Erythroblast (primary cell): Measurements from ENCODE around the gene ATG16L1.
"Not testable (repeated sequence)": the region's sequence is repeated elsewhere in the genome, so short reads cannot be mapped to it uniquely, and the experiment has no call there.

Experiments used
- DNase-seq, 2 experiments: peaks; one replicate each; lab custom pipeline; 2025; lab: John Stamatoyannopoulos, UW
- GATA1 ChIP-seq: IDR thresholded peaks from 2 replicates; pipeline ENCODE4 v1.6.1; 2011; ENCODE audit warnings: low read depth, mild to moderate bottlenecking, control low read depth, low read length, moderate library complexity
- POLR2A ChIP-seq: IDR thresholded peaks from 2 replicates; pipeline ENCODE4 v1.6.1; 2011; ENCODE audit warnings: mild to moderate bottlenecking, low read length

Gene ATG16L1

DNA sequence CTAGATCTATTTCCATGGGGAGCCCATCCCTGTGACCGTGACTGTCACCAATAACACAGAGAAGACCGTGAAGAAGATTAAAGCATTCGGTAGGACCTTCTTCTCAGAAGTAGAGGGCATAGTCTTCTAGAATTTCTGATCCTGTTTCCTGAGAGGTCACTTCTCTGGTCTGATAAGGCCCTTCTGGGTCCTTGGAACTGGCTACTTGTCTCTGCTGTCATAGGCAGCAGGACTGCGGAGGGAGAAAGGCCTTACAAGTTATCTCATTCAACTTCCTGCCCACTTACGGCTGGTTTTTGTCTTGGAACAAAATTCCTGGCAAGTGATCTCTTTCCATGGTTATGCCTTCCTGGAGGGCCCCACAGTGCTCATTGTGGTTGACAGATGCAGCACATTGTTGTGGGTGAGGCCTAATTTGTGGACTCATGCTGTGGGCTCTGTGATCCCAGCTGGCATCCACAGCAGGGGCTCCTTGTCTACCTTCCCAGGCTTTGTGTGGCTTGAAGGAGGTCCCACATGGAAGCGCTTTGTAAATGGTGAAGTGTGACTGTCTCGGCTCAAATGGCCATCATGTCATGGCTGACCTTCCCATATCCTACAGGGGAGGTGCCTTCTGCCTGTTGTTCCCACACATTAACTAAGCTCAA, 78.1 kb downstream of the ATG16L1 start:
- DNase-seq: no peak
- TF ChIP-seq GATA1: no peak
- TF ChIP-seq POLR2A: no peak

GRCh38 chr2:233331536-233331935, 80.1 kb downstream of the ATG16L1 start:
- DNase-seq: no peak

GRCh38 chr2:233332125-233332524, 80.7 kb downstream of the ATG16L1 start:
- TF ChIP-seq GATA1: no peak
- no peak for TF ChIP-seq POLR2A
- no peak for DNase-seq

More at GRCh38 chr2:233331536-233331935, 80.1 kb downstream of the ATG16L1 start:
- no peak for TF ChIP-seq POLR2A
- no peak for TF ChIP-seq GATA1

DNA sequence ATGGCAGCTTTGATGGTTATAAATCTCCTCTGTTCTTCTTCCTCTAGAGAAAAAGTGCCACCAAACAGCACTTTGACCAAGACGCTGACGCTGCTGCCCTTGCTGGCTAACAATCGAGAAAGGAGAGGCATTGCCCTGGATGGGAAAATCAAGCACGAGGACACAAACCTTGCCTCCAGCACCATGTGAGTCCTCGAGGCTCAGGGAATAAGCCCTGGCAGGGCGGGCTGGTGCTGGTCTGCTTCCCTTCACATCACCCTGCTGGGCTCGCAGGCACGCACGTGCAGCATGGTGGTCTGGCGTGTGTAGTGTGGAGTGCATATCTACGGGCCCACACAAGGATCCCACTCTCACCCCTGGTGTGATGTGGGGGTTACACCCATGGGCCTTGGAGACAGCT, 83.4 kb downstream of the ATG16L1 start:
- DNase-seq: no peak
- no peak for TF ChIP-seq POLR2A
- no peak for TF ChIP-seq GATA1

GRCh38 chr2:233336091-233336490, 84.6 kb downstream of the ATG16L1 start:
- DNase-seq: not testable (repeated sequence)

DNA sequence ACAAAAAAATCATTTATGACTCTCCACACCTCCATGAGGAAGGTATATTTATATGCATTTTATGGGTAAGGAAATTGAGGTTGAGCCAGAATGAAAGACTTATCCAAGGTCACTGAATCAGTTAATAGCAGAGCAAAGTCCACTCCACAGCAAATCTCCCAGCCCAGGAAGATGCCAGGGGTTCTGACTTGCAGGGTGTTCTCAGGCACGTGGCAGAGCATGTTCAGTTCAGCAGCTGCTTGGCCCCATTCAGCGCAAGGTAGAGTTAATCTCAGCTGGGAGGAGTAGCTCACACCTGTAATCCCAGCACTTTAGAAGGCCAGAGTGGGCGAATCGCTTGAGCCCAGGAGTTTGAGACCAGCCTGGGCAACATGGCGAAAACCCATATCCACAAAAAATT, 85.1 kb downstream of the ATG16L1 start:
- no peak for DNase-seq
- TF ChIP-seq GATA1 (no peak), POLR2A (no peak)

DNA sequence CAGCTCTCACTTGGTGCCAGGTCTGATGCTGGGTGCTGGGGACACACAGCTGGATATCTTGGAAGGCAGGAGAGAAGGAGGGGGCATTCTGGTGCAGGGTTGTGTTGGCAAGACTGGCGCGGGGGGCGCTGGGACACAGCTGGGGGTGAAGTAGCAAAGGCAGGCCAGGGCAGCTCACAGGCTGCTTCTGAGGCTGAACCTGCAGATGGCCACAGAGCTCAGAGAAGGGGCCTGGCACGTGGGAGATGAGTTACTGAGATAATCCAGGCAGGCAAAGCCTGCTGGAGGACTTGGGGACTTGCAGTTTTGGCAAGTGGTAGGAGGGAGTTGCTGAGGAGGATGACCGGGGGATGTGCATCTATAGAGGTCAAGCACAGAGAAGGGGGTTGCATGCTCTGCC, 86.6 kb downstream of the ATG16L1 start:
- TF ChIP-seq POLR2A (no peak), GATA1 (no peak)
- DNase-seq: peak in 1 of 2 experiments; percentile 14

DNA sequence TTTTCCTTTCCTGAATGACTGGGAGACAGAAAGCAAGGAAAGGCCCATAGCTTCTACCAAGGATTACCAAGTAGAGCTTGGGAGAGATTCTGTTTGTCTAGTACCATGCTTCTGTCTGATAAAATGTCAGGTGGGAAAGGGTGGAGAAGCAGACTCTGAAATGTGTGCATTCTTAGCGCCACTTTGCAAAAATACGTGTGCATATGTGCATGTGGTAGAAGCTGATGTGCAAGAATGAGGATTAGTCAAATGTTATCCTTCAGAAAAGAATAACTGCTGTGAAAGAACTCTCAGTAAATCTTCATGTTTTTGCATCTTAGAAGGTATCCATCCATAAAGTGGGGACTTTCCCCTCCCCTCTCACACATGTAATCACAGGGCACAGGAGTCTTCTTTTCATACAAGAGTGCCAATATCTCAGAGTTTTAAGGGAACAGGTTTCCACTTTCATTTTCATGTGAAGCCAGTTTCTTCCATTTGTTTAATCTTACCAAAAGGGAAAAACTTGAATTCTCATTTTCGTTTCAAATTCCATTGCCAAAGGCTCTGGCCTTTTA, 87.4 kb downstream of the ATG16L1 start:
- TF ChIP-seq GATA1 (no peak), POLR2A (no peak)
- DNase-seq: no peak

GRCh38 chr2:233339427-233339826, 88.0 kb downstream of the ATG16L1 start:
- TF ChIP-seq POLR2A (no peak), GATA1 (no peak)
- DNase-seq: no peak

- TF ChIP-seq POLR2A: no peak
- DNase-seq: no peak
Measured at GRCh38 chr2:233341296-233341695, 89.8 kb downstream of the ATG16L1 start.

- no peak for TF ChIP-seq POLR2A
- TF ChIP-seq GATA1: no peak
- no peak for DNase-seq
Measured at GRCh38 chr2:233342301-233342700, 90.8 kb downstream of the ATG16L1 start.

DNA sequence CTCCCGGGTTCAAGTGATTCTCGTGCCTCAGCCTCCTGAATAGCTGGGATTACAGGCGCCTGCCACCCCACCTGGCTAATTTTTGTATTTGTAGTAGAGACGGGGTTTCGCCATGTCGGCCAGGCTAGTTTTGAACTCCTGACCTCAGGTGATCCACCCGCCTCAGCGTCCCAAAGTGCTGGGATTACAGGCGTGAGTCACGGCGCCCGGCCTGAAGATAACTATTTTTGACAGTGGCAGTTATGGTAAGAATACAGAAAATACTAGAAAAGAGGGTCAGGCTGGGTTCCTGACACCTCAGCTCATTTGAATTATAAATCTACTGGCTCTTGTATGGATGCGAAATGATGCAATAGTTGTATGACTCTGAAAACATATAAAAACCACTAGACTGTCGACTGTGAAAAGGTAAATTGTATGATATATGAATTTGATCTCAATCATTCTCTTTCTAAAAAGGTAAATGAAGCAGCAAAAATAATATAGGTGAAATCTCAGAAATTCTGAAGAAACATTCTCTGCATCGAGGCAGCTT, 91.8 kb downstream of the ATG16L1 start:
- no peak for DNase-seq
- no peak for TF ChIP-seq POLR2A
- TF ChIP-seq GATA1: no peak
